K562 (cell line): ENCODE data around the gene PTPRG. TPM values are rescaled to one million over a fixed set of nuclear protein-coding genes. Genes with fewer than 3 reads are reported as not detected.

Experiments
- ATAC-seq: fragments of 200-7000 bp; cut with Tn5 transposase; 3 replicates; pipeline ENCODE4 v1.9.1; 2020; ENCODE audit warnings: moderate library complexity
- BruUV-seq: library from RNA; stranded (reverse); fragments of 400-500 nt; replicated peaks from 2 replicates; lab custom pipeline; 2021; lab: Mats Ljungman, UMichigan
- CTCF ChIA-PET: fragments of 300-600 bp; formaldehyde crosslinking; extraction: SDS; loops from one replicate; lab custom pipeline; 2021; ENCODE audit warnings: low intra/inter-chr PET ratio; lab: Yijun Ruan, JAX
- POLR2A ChIA-PET: fragments of 300-600, 350-650 bp; sonication (Branson Sonifier 250); formaldehyde crosslinking; extraction: SDS; loops from one replicate; lab custom pipeline; 2021; ENCODE audit warnings: antibody characterized with exemption, inconsistent platforms; lab: Yijun Ruan, JAX
- DNase-seq, 4 experiments: peaks; one replicate each; pipeline versions ENCODE4 v3.0.0 to v3.0.0-alpha.2; 2011 to 2018; ENCODE audit warnings: low spot score in 3 of 4, mixed read lengths in 3 of 4; ENCODE audit errors: extremely low read depth in 1 of 4
- FAIRE-seq: peaks from 2 replicates; lab custom pipeline; 2011; peaks lifted over from hg19 to GRCh38; lab: Jason Lieb, UNC
- H2AFZ ChIP-seq: 2 replicates; pipeline ENCODE4 v1.6.0; 2011; ENCODE audit warnings: low read depth, low read length, control low read depth, inconsistent platforms
- H3K27ac ChIP-seq: fragments of 200-600 bp; 3 replicates; pipeline ENCODE4 v1.8.0; 2011; ENCODE audit warnings: low read depth, mild to moderate bottlenecking, control low read depth, inconsistent platforms, low read length, moderate library complexity, mixed read lengths; ENCODE audit errors: extremely low read depth
- H3K27me3 ChIP-seq, 2 experiments: fragments of 300-600 bp in 1 of 2; 2 replicates in 1 of 2; 3 replicates in 1 of 2; pipeline versions ENCODE4 v1.6.0 to v1.8.0; 2011; ENCODE audit warnings: inconsistent platforms in 2 of 2, low read length in 2 of 2, mild to moderate bottlenecking in 1 of 2, mixed read lengths in 1 of 2, moderate library complexity in 1 of 2; ENCODE audit not compliant: control insufficient read depth in 2 of 2, insufficient read depth in 2 of 2
- H3K36me3 ChIP-seq: fragments of 300-600 bp; 3 replicates; pipeline ENCODE4 v1.8.0; 2011; ENCODE audit warnings: mild to moderate bottlenecking, low read length, inconsistent platforms; ENCODE audit not compliant: control insufficient read depth, insufficient read depth
- H3K4me1 ChIP-seq, 2 experiments: fragments of 200-600 bp in 1 of 2; replicated peaks in 1 of 2; 2 replicates in 1 of 2; 3 replicates in 1 of 2; pipeline versions ENCODE4 v1.5.1 to v1.8.0; 2011; ENCODE audit warnings: inconsistent platforms in 2 of 2, low read length in 2 of 2, mild to moderate bottlenecking in 1 of 2, mixed read lengths in 1 of 2, moderate library complexity in 1 of 2; ENCODE audit not compliant: control insufficient read depth in 2 of 2, insufficient read depth in 2 of 2
- H3K4me2 ChIP-seq: 2 replicates; pipeline ENCODE4 v1.6.1; 2011; ENCODE audit warnings: low read length, control low read depth, inconsistent platforms, mixed read lengths; ENCODE audit not compliant: insufficient read depth
- H3K4me3 ChIP-seq: fragments of 200-600 bp; sonication (generic), shearing (Covaris generic); 2 replicates; pipeline ENCODE4 v1.5.1; 2016; ENCODE audit warnings: control low read depth, inconsistent platforms
- H3K79me2 ChIP-seq: fragments of 200-600 bp; 3 replicates; pipeline ENCODE4 v1.8.0; 2011; ENCODE audit warnings: low read length, inconsistent platforms; ENCODE audit not compliant: control insufficient read depth, insufficient read depth
- H3K9ac ChIP-seq, 2 experiments: 2 replicates each; pipeline versions ENCODE4 v1.6.0 to v1.6.1; 2011; ENCODE audit warnings: low read depth in 2 of 2, low read length in 2 of 2, control low read depth in 1 of 2, inconsistent platforms in 1 of 2, mild to moderate bottlenecking in 1 of 2, mixed read lengths in 1 of 2; ENCODE audit not compliant: insufficient read depth in 1 of 2
- H3K9me1 ChIP-seq: one replicate; pipeline ENCODE4 v1.6.0; 2011; ENCODE audit warnings: inconsistent platforms, mild to moderate bottlenecking, low read length, moderate library complexity; ENCODE audit not compliant: control insufficient read depth, insufficient read depth
- H3K9me3 ChIP-seq: replicated peaks from 2 replicates; pipeline ENCODE4 v1.5.1; 2011; ENCODE audit warnings: low read depth, low read length, inconsistent platforms; ENCODE audit not compliant: control insufficient read depth, insufficient read depth
- H4K20me1 ChIP-seq: replicated peaks from 2 replicates; pipeline ENCODE4 v1.6.1; 2011; ENCODE audit warnings: low read length, inconsistent platforms, mixed read lengths; ENCODE audit not compliant: control insufficient read depth, insufficient read depth
- BRCA1 ChIP-seq, 2 experiments: fragments of 450-650 bp in 1 of 2; sonication (generic) in 1 of 2; formaldehyde crosslinking in 1 of 2; IDR thresholded peaks; 2 replicates each; pipeline versions ENCODE4 v1.5.0 to v1.6.1; 2017 to 2020; ENCODE audit warnings: mild to moderate bottlenecking in 1 of 2, missing genetic modification reagents in 1 of 2
- CBX2 ChIP-seq: fragments of 200-600 bp; sonication (generic); IDR thresholded peaks from one replicate; pipeline ENCODE4 v1.6.1; 2012; ENCODE audit warnings: mild to moderate bottlenecking, low read length, inconsistent platforms; ENCODE audit not compliant: insufficient read depth, poor library complexity, severe bottlenecking
- E2F3 ChIP-seq: fragments of 250-450 bp; sonication (Bioruptor Pico); IDR thresholded peaks from 2 replicates; pipeline ENCODE4 v1.4.0; 2020; ENCODE audit warnings: mild to moderate bottlenecking
- HMG20B ChIP-seq: fragments of 250-450 bp; sonication (Bioruptor Pico); IDR thresholded peaks from 2 replicates; pipeline ENCODE4 v1.5.0; 2021; ENCODE audit warnings: mild to moderate bottlenecking
- KDM4B ChIP-seq, 2 experiments: fragments of 450-650 bp in 1 of 2; sonication (generic) in 1 of 2; IDR thresholded peaks; 2 replicates each; pipeline ENCODE4 v1.6.1; 2016 to 2017; ENCODE audit warnings: borderline replicate concordance in 2 of 2, antibody characterized with exemption in 1 of 2, low read depth in 1 of 2, mild to moderate bottlenecking in 1 of 2
- MCM2 ChIP-seq: fragments of 450-650 bp; IDR thresholded peaks from 2 replicates; pipeline ENCODE4 v1.6.1; 2017; ENCODE audit warnings: low read depth, mild to moderate bottlenecking
- MCM7 ChIP-seq, 2 experiments: fragments of 450-650 bp; IDR thresholded peaks; 2 replicates each; pipeline ENCODE4 v1.6.1; 2016 to 2018
- POLR2G ChIP-seq: fragments of 200-400 bp; formaldehyde crosslinking; IDR thresholded peaks from 2 replicates; pipeline ENCODE4 v1.6.1; 2017; ENCODE audit warnings: low read depth, mild to moderate bottlenecking, antibody characterized with exemption, low read length, moderate library complexity
- RB1 ChIP-seq: fragments of 450-650 bp; IDR thresholded peaks from 2 replicates; pipeline ENCODE4 v1.6.1; 2017; ENCODE audit warnings: low read depth, mild to moderate bottlenecking
- RNF219 ChIP-seq: fragments of 250-450 bp; sonication (Bioruptor Pico); IDR thresholded peaks from 2 replicates; pipeline ENCODE4 v1.5.0; 2022; ENCODE audit warnings: mild to moderate bottlenecking
- SRSF1 ChIP-seq: fragments of 200-400 bp; formaldehyde crosslinking; IDR thresholded peaks from 2 replicates; pipeline ENCODE4 v1.6.1; 2017; ENCODE audit warnings: mild to moderate bottlenecking, low read depth, low read length, moderate library complexity
- ZNF609 ChIP-seq: sonication (generic); formaldehyde crosslinking; IDR thresholded peaks from 2 replicates; pipeline ENCODE4 v1.8.1; 2023; ENCODE audit warnings: missing genetic modification reagents, mild to moderate bottlenecking, borderline replicate concordance
- in situ Hi-C: fragments of 300-500 bp; cut with MboI; formaldehyde crosslinking; loops from 4 replicates; pipeline ENCODE4 v1.15.0; 2018; ENCODE audit warnings: inconsistent platforms, mixed read lengths
- intact Hi-C: fragments of 100-400 bp; cut with micrococcal nuclease; formaldehyde crosslinking; loops from 2 replicates; pipeline ENCODE4 v1.14.2; 2022
- polyA plus RNA-seq, 8 experiments: library from polyadenylated mRNA; depleted of rRNA in 4 of 8; stranded (reverse) in 5 of 8; unstranded in 3 of 8; fragments of >200 nt; fragmentation: Nextera tagmentation in 2 of 8; fragmentation: Illumina TruSeq in 1 of 8; extraction: Ambion mirVana in 2 of 8; extraction: Trizol in 1 of 8; gene quantifications; 2 replicates each; pipeline versions ENCODE4 v1.2.1 to v1.2.3, GENCODE V29; 2011 to 2014; ENCODE audit warnings: inconsistent platforms in 1 of 8, missing spikeins in 1 of 8
- total RNA-seq, 7 experiments: library from RNA; depleted of rRNA in 6 of 7; stranded (reverse); fragments of >200 nt in 6 of 7; fragmentation: Illumina TruSeq in 2 of 7; extraction: Trizol in 2 of 7; gene quantifications; 2 replicates each; pipeline versions ENCODE4 v1.2.1 to v1.2.3, GENCODE V29; 2011 to 2021; ENCODE audit warnings: low replicate concordance in 1 of 7
- TF ChIP-seq, protein P1 (sequence below): fragments of 250-450 bp; sonication (Bioruptor Pico); IDR thresholded peaks from 2 replicates; pipeline ENCODE4 v1.4.0; 2020; ENCODE audit warnings: mild to moderate bottlenecking, moderate library complexity, borderline replicate concordance

Gene PTPRG
- total and polyA plus RNA-seq, 9 of the 15 experiments (the other 6 are each of a cell fraction or from before 2014, with no cell fraction given): 0.16 TPM; not detected in 8

DNA sequence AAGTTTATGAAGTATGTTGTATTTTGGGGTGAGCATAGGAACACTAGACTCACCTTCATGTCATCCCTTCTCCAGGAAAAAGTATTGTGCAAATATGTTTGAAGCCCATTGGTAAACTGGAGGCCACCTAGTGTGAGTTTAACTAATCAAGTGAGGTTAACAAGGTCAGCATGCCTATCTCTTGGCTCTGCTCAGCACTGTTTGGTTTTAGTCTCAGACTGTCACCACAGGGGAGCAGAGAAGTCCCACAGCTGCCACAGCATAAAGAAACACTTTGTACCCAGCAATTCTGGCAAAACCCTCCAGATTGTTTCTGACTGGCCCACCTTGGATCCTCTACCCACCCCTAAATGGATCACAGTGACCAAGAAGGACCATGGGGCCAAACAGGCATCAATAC is 659.2 kb downstream of the PTPRG start:
- Histone ChIP-seq H3K27ac (no peak overlapping the region), H4K20me1 (no peaks in the 10 kb centered on the region), H3K79me2 (no peaks in the 10 kb centered on the region), H3K9me3 (no peaks in the 10 kb centered on the region), H3K9me1 (no peaks in the 10 kb centered on the region), H3K4me1 (no peaks in the 10 kb centered on the region), H3K36me3 (no peaks in the 10 kb centered on the region), H3K27me3 (no peaks in the 10 kb centered on the region), H3K4me2 (no peak overlapping the region), H2AFZ (no peak overlapping the region), H3K9ac (no peak overlapping the region), H3K4me3 (no peak overlapping the region)
- no peak for DNase-seq
- in situ Hi-C loops: no loop called here
- no TSS peak for BruUV-seq
- no peak for ATAC-seq
- intact Hi-C loops: no loop called here
- POLR2A ChIA-PET: no interaction called here
- FAIRE-seq: no peak
- CTCF ChIA-PET: no interaction called here
- TF ChIP-seq MCM7 (IDR thresholded peaks at IDR 0.05) (no peak), BRCA1 (IDR thresholded peaks at IDR 0.05) (no peak), BRCA1 (CRISPR knock-in tag; IDR thresholded peaks at IDR 0.05) (no peak), POLR2G (no peak), E2F3 (no peak), HMG20B (CRISPR knock-in tag) (no peak), SRSF1 (no peak), RNF219 (CRISPR knock-in tag) (no peak), KDM4B (IDR thresholded peaks at IDR 0.05; ENCODE audit: borderline replicate concordance in 2 of 2, low read depth in 1 of 2) (no peak), CBX2 (no peak), RB1 (no peak), ZNF609 (CRISPR knock-in tag) (no peak), MCM2 (no peak)
- TF ChIP-seq, protein P1, sequence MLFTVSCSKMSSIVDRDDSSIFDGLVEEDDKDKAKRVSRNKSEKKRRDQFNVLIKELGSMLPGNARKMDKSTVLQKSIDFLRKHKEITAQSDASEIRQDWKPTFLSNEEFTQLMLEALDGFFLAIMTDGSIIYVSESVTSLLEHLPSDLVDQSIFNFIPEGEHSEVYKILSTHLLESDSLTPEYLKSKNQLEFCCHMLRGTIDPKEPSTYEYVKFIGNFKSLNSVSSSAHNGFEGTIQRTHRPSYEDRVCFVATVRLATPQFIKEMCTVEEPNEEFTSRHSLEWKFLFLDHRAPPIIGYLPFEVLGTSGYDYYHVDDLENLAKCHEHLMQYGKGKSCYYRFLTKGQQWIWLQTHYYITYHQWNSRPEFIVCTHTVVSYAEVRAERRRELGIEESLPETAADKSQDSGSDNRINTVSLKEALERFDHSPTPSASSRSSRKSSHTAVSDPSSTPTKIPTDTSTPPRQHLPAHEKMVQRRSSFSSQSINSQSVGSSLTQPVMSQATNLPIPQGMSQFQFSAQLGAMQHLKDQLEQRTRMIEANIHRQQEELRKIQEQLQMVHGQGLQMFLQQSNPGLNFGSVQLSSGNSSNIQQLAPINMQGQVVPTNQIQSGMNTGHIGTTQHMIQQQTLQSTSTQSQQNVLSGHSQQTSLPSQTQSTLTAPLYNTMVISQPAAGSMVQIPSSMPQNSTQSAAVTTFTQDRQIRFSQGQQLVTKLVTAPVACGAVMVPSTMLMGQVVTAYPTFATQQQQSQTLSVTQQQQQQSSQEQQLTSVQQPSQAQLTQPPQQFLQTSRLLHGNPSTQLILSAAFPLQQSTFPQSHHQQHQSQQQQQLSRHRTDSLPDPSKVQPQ (CRISPR knock-in tag): no peak
